ENCODE results near the gene POLL.

The POLL gene

DNA sequence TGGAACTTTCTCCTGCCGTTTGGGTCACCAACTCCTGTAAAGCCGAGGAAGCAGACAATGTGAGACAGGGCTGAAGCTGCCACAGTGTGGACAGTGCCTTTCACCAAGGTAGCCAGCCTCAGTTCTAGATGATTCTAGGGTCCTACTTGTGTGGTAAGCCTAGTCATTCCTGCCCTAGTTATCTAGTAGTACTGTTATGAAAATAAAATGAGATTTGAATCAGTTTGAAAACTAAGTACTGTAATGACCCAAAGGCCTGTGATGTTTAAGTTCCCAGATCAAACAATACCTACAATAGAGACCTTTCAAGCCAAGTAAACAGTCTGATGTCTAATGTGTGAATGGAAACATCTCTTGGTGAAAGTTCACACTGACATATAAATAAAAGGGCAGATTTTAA, 37.1 kb downstream of the POLL start:
- no peak overlapping the region for H3K27ac Mint-ChIP-seq
- no peaks in the 10 kb centered on the region for H3K9me3 Mint-ChIP-seq
- H3K4me1 Mint-ChIP-seq (ENCODE audit: low read depth): peaks cover 2% of the 10 kb centered on the region

DNA sequence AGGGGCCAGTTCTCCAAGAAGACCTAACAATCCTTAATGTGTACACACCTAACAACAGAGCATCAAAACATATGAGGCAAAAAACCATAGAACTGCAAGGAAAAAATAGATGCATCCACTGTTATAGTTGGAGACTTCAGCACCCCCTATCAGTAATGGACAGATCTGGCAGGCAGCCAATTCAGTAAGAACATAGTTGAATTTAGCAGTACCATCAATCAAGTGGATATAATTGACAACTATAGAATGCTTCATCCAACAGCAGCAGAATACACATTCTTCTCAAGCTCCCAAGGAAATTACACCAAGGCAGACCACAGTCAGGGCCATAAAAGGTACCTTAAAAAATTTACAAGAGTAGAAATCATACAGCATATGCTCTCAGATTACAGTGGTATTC, 42.2 kb downstream of the POLL start:
- Mint-ChIP-seq H3K27ac (no peak overlapping the region), H3K9me3 (no peaks in the 10 kb centered on the region), H3K27me3 (ENCODE audit: low read depth) (no peaks in the 10 kb centered on the region), H3K4me3 (no peak overlapping the region), H3K4me1 (ENCODE audit: low read depth) (no peaks in the 10 kb centered on the region), H3K36me3 (ENCODE audit: low read depth) (peaks cover 3% of the 10 kb centered on the region)
- no peak for DNase-seq (ENCODE audit: low spot score)

More for the DNA sequence above, 37.1 kb downstream of the POLL start:
- H3K4me3 Mint-ChIP-seq: no peak overlapping the region
- no peaks in the 10 kb centered on the region for H3K27me3 Mint-ChIP-seq (ENCODE audit: low read depth)
- no peak for DNase-seq (ENCODE audit: low spot score)
- peaks cover 14% of the 10 kb centered on the region for H3K36me3 Mint-ChIP-seq (ENCODE audit: low read depth)

DNA sequence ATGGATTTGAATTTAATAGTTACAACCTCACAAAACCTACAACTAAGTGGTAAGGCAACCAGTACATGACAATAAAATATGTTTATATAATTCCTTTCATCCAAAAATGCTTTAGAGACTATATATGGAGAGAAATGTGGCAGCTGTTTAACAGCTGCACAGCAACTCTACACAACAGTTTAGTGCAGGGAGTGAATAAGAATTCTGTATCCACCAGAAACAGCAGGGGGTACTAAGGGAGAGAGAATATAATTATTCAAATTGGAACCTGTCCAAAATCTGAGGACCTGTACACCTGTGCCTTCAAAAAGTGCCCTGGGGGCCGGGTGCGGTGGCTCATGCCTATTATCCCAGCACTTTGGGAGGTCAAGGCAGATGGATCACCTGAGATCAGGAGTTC, 49.6 kb downstream of the POLL start:
- Mint-ChIP-seq H3K36me3 (ENCODE audit: low read depth) (peaks cover 6% of the 10 kb centered on the region), H3K4me3 (no peak overlapping the region), H3K4me1 (ENCODE audit: low read depth) (peaks cover 5% of the 10 kb centered on the region), H3K27ac (no peak overlapping the region), H3K9me3 (no peaks in the 10 kb centered on the region), H3K27me3 (ENCODE audit: low read depth) (no peaks in the 10 kb centered on the region)
- DNase-seq (ENCODE audit: low spot score): no peak

DNA sequence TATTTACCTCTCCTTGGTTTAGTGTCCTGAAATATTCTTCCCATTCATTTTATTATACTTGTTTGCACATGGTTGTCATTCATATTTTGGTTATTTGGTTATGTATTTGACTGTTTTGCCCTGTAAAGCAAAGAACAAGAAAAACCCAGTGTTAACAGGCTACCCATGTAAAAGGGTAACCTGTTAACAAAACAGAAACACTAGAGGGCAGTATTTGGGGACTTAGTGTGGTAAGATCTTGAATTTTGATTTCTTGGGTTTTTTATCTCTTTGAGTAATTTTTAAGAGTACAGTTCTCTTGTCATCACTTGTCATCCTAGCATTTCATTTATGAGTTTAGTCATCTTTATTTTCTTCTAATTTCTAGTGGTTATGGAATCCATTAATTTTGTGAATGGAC, 51.3 kb downstream of the POLL start:
- DNase-seq (ENCODE audit: low spot score): no peak
- Mint-ChIP-seq H3K4me1 (ENCODE audit: low read depth) (peaks cover 5% of the 10 kb centered on the region), H3K4me3 (no peak overlapping the region), H3K27me3 (ENCODE audit: low read depth) (no peaks in the 10 kb centered on the region), H3K27ac (no peak overlapping the region), H3K36me3 (ENCODE audit: low read depth) (peaks cover 6% of the 10 kb centered on the region), H3K9me3 (no peaks in the 10 kb centered on the region)

DNA sequence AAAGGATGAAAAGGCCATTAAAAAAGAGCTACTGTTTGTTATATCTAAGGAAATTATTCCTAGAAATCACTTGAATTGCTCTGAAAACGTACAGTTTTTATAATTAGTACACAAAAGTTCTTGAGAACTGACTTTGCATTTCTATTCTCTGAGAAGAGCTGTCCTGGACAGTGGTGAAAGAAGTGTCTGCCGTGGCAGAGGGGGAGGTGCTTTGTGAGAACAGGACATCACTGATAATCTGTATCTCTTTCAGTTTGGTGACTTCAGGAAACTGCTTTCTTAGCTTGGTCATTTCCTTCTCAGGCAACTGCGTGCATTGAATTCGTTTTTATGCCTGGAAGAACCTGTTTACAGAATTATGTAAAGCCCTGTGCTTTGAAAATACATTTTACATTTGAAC, 52.1 kb downstream of the POLL start:
- peaks cover 6% of the 10 kb centered on the region for H3K36me3 Mint-ChIP-seq (ENCODE audit: low read depth)
- H3K4me3 Mint-ChIP-seq: no peak overlapping the region
- no peak for DNase-seq (ENCODE audit: low spot score)
- no peaks in the 10 kb centered on the region for H3K27me3 Mint-ChIP-seq (ENCODE audit: low read depth)
- no peak overlapping the region for H3K27ac Mint-ChIP-seq
- H3K9me3 Mint-ChIP-seq: no peaks in the 10 kb centered on the region
- peaks cover 5% of the 10 kb centered on the region for H3K4me1 Mint-ChIP-seq (ENCODE audit: low read depth)

DNA sequence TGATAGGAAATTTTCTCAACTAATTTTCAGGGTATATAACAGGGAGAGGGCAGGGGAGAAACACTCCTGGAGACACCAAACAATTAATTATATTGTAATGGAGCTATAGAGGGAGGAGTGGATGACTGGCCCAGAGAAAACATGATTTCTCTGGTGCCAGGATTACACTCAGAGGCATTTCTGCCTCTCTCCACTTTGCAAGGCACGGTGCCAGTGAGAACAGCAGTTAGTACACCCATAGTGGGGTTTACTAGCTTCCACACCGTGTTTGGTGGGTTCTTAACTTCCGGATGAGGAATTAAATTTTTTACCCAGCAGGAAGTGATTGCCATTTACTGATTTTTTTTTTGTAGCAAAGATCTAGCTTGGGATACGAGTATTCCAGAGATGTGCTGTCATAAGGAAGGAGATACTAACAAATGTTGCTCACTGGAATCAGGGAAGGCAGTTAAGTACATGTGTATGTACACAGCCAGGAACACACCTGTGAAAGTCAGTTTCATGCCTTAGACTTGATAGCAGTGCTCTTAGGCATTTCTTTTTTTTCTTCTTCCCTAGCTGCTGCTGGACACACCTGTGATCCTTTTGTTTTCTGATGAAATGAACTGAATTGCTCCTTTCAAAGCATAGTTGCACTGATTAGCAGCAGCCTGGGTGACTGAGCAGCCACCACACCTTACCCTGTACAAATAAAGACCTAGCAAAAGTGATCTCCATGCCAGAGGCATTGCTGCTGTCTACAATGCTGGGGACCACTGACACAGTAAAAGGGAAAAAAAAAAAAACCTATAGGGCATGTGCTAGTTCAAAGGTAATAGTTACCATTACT, 58.1 kb downstream of the POLL start:
- no peak for DNase-seq (ENCODE audit: low spot score)
- no peaks in the 10 kb centered on the region for H3K27me3 Mint-ChIP-seq (ENCODE audit: low read depth)
- no peaks in the 10 kb centered on the region for H3K9me3 Mint-ChIP-seq
- H3K4me1 Mint-ChIP-seq (ENCODE audit: low read depth): no peaks in the 10 kb centered on the region
- no peak overlapping the region for H3K27ac Mint-ChIP-seq
- H3K4me3 Mint-ChIP-seq: no peak overlapping the region
- H3K36me3 Mint-ChIP-seq (ENCODE audit: low read depth): peaks cover 5% of the 10 kb centered on the region

DNA sequence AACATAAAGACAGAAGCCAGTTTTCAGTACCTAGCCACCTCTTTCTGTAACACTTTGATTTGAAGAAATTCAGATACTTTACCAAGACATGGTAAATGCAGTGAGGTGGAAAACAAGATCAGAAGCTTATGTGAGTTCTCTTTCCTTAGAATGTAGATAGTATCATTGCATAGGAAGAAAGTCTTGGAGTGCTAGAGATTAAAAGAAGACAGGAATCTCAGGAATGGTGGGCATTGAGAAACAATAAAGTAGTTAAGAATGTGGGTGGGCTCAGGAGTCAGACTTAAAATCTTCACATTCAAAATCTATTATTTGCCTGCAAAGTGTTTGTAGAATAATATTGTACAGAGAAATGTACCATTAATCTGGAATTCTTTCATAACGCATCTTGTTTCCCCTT, 58.9 kb downstream of the POLL start:
- H3K27me3 Mint-ChIP-seq (ENCODE audit: low read depth): no peaks in the 10 kb centered on the region
- no peaks in the 10 kb centered on the region for H3K9me3 Mint-ChIP-seq
- H3K36me3 Mint-ChIP-seq (ENCODE audit: low read depth): no peaks in the 10 kb centered on the region
- DNase-seq (ENCODE audit: low spot score): no peak
- no peak overlapping the region for H3K4me3 Mint-ChIP-seq
- no peaks in the 10 kb centered on the region for H3K4me1 Mint-ChIP-seq (ENCODE audit: low read depth)
- no peak overlapping the region for H3K27ac Mint-ChIP-seq

Data from T-helper 2 cell treated with Interferon-gamma antibody and Interleukin-4, amounts not matched to agents 5 μg/mL and 100 μg/mL, for 36 hours (primary cell).